HG03378 (cell line): ENCODE data around the gene SPACA4.

Experiments used
- ATAC-seq: cut with Tn5 transposase; IDR thresholded peaks from one replicate; pipeline ENCODE4 v1.9.1; 2021; ENCODE audit warnings: mild to moderate bottlenecking, moderate library complexity; ENCODE audit not compliant: unreplicated experiment

Gene SPACA4

GRCh38 chr19:48646722-48647216 lies 40.2 kb downstream of the SPACA4 start:
- no peak for ATAC-seq

GRCh38 chr19:48648134-48648533 lies 41.6 kb downstream of the SPACA4 start:
- ATAC-seq: no peak

DNA sequence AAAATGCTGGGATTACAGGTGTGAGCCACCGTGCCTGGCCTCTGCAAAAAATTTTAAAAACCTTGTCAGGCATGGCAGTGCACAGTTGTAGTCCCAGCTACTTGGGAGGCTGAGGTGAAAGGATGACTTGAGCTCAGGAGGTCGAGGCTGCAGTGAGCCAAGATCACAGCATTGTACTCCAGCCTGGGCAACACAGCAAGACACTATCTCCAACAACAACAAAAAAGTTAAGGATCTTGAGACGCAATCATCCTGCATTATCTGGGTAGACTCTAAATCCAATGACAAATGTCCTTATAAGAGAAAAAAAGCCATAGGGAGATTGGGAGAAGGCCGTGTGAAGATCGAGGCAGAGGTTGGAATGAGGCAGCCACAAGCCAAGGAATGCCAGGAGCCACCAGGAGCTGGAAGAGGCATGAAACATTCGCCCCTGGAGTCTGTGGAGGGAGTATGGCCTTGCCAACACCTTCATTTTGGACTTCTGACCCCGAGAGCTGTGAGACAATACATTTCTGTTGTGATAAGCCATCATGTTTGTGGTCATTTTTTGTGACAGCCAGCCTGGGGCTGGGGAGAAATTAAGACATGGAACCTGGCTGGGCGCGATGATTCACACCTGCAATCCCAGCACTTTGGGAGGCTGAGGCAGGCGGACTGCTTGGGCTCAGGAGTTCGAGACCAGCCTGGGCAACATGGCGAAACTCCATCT lies 44.6 kb downstream of the SPACA4 start:
- no peak for ATAC-seq

GRCh38 chr19:48651683-48652048 lies 45.1 kb downstream of the SPACA4 start:
- ATAC-seq: no peak

GRCh38 chr19:48654299-48655059 lies 47.9 kb downstream of the SPACA4 start:
- ATAC-seq: no peak

- no peak for ATAC-seq
These were observed 50.4 kb downstream of the SPACA4 start for GRCh38 chr19:48656840-48657474.
